Measurements from ENCODE around the gene ARF5. TPM values are rescaled to one million over a fixed set of nuclear protein-coding genes. Genes with fewer than 3 reads are reported as not detected.

Gene ARF5
- 100 to 1,000 TPM; 137 to 141 TPM for total RNA-seq

DNA sequence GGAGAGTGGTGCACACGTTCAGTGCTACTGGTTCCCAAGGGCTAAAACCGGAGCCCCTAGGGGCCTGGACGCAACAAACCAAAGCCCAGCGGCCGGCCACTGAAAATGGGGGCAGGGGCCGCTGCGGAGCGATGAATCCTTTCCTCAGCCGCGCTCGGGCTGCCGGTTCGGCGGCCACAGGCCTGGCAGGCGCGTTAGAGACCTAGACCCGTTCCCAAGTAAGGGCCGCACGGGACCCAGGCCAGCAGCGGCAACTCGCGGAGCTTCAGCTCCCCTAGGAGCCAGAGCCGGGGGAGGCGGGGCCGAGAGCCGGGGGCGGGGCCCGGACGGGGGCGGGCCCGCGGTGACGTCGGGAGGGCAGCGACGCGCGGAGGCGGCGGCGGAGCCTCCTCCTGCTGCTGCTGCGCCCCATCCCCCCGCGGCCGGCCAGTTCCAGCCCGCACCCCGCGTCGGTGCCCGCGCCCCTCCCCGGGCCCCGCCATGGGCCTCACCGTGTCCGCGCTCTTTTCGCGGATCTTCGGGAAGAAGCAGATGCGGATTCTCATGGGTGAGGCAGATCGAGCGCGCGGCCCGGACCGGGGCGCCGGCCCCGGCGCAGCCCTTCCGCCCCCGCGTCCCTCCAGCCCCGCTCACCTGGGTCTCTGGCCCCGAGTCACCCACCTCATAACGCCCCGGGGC lies at the start of gene ARF5:
ARF5 (plus strand) TSS at position 393 of the 678 bp plus-strand sequence; CDS start at position 481, 88 bp downstream.

DNA sequence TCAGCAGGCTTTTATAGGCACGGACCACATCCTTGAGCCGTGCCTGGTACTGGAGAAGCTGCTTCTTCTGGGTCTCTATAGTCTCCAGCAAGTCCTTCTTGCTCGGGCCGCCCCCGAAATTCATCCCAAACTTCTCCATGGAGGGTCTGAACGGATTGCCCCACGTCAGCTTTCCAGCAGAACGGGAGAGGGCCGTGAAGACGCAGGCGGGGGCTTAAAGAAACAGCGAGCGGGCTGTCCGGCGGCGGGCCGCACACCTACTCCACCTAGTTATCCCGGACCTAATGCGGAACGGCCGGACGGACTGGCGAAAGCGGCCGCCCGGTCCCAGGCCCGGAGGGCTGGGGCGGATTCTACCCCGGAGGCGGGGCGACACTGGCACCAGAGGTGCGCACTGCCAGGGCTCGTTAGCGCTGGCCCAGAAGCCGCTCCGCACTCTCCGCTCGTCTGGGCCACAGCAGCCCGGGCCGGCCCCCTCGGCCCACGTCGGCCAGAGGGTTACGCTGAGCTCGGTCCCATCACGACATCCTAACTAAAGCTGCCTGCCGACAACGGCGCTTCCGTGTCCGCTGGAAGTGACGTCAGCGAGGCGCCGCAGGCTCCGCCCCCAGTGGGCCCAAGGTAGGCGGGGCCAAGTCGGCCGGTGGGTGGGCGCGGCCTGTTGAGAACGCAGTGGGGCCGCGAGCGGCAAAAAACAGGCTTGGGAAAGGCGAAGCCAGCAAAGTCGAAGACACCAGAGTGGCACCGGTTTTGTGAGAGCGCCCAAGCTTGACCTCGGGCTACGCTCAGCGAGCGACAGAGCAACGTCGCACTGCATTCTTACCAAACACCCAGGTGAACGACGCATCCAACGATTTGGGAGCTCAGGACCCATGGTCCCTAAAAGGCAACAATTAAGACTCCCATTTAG lies 2.9 kb upstream of the ARF5 start, which contains the start of gene GCC1:
GCC1 (minus strand) TSS at position 553 of the 910 bp plus-strand sequence; CDS start at position 139, 414 bp downstream.

DNA sequence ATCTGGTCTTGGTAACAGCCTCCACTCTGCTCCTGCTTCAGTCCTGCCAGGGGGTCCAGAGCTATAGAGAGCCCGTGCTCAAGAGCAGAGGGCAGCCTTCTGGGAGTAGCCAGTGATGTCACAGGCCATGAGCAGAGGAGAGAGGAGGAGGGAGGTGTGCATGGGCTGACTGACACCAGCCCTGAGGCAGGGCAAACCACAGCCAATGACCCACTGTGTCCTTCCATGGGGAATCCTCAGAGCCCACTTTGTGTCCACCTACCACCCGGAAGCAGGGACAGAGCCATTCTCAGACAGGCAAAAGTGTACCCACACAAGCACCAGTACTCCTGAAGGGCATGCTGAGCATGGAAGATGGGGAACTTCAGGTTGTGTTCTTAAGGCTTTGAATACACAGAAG lies 29.8 kb downstream of the ARF5 start, which contains the start of gene PAX4:
PAX4 (minus strand) TSS at position 101 of the 400 bp plus-strand sequence. CDS start 2,214 bp downstream, outside the sequence.

Other genes starting within 250 kb of the ARF5 start
- 10 to 100 TPM; 40.2 to 44.1 TPM for gene ZNF800, start 195.7 kb upstream of the ARF5 start, total RNA-seq
- 10 to 100 TPM; 17.8 to 18.1 TPM for gene GCC1, start 2.8 kb upstream of the ARF5 start, total RNA-seq
- 1 to 10 TPM; 1.1 to 2.4 TPM for gene FSCN3, start 5.3 kb downstream of the ARF5 start, total RNA-seq
- gene PAX4, start 29.7 kb downstream of the ARF5 start, total RNA-seq = not detected
- gene SND1, start 63.8 kb downstream of the ARF5 start, total RNA-seq = 100 to 1,000 TPM; 190 to 195 TPM

All from activated naive CD4-positive, alpha-beta T cell treated with anti-CD3 and anti-CD28 coated beads, Interleukin-2, amount 10 ng/mL, durations not matched to agents 5 hours and 36 hours (primary cell).